ENCODE data around the gene BBS1. TPM values are rescaled to one million over a fixed set of nuclear protein-coding genes. Genes with fewer than 3 reads are reported as not detected.
A peak's percentile ranks its signal among the peaks of the same experiment; 100 is the strongest.

Gene BBS1
- total RNA-seq, 1 donor from 2014 or later: 51.1 TPM

DNA sequence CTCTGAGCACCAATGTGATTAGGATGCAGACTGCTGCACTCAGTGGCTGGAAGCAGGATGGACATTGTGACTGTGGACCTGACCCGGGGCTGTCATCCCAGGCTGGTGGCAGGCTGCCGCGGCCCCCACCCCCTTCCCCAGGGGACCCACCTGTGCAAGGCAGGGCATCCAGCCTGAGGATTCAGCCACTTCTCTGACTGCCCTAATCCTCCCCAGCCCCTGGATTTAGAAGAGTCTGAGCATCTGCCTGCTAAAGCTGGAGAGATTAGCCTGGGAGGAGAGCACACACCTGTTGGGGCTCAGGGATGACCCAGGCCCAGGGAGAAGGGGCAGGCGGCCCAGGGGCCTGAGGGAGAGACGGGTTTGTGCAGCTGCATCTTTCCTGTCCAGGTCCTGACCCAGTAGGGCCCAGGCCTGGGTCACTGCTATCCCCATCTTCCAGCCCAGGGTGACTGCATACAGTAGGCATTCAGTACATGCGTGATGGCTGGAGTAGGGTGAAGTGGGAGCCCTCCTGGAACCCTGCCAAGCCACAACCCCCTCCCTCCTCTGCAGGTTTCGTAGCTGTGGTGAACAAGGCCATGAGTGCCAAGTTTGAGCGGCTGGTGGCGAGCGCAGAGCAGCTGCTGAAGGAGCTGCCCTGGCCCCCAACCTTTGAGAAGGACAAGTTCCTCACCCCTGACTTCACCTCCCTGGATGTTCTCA lies 18.1 kb upstream of the BBS1 start:
- Mint-ChIP-seq H3K4me1 (ENCODE audit: unreplicated experiment) (no peaks in the 10 kb centered on the region), H3K27me3 (ENCODE audit: unreplicated experiment) (no peaks in the 10 kb centered on the region), H3K36me3 (ENCODE audit: unreplicated experiment) (peaks cover 14% of the 10 kb centered on the region), H3K27ac (ENCODE audit: unreplicated experiment) (no peak overlapping the region), H3K4me3 (ENCODE audit: unreplicated experiment) (no peak overlapping the region), H3K9me3 (ENCODE audit: unreplicated experiment) (no peaks in the 10 kb centered on the region)
- no peak for DNase-seq (ENCODE audit: extremely low spot score, unreplicated experiment)
- TF ChIP-seq, protein P1, sequence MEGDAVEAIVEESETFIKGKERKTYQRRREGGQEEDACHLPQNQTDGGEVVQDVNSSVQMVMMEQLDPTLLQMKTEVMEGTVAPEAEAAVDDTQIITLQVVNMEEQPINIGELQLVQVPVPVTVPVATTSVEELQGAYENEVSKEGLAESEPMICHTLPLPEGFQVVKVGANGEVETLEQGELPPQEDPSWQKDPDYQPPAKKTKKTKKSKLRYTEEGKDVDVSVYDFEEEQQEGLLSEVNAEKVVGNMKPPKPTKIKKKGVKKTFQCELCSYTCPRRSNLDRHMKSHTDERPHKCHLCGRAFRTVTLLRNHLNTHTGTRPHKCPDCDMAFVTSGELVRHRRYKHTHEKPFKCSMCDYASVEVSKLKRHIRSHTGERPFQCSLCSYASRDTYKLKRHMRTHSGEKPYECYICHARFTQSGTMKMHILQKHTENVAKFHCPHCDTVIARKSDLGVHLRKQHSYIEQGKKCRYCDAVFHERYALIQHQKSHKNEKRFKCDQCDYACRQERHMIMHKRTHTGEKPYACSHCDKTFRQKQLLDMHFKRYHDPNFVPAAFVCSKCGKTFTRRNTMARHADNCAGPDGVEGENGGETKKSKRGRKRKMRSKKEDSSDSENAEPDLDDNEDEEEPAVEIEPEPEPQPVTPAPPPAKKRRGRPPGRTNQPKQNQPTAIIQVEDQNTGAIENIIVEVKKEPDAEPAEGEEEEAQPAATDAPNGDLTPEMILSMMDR (IDR thresholded peaks at IDR 0.05): no peak

DNA sequence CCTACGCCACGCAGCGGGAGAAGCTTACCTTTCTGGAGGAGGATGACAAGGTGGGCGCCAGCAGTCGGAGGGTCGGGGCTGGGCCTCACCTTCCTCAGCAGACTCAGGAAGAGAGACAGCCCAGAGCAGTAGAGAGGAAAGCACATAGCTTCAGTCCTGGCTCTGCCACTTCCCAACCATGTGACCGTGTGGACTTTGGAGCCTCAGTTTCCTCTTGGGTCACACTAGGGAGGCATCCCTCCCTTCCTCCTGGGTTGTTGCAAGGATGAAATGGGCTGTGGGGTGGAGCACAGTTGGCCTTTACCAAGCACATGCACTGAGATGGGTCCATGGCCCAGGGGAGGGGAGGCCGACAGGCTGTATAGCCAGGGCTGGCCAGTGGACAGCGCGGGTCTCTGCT lies 17.3 kb upstream of the BBS1 start:
- no peaks in the 10 kb centered on the region for H3K27me3 Mint-ChIP-seq (ENCODE audit: unreplicated experiment)
- H3K36me3 Mint-ChIP-seq (ENCODE audit: unreplicated experiment): peaks cover 14% of the 10 kb centered on the region

DNA sequence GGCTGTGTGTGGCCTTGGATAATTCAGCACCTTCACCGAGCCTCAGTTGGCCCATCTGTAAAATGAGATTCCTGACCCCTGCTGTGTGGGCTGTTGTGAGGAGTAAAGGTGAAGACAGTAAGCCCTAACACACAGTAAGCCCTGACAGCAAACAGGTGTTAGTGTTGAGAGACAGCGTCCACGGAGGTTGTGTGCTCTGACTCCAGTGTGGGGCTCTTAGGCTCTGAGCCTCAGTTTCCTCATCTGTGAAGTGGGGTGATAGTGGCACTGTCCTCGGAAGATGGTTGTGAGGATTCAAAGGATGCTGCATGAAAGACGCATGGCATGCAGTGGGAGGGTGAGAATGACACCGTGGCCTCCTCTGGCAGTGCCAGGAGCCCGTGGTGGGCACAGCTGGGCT lies 16.0 kb upstream of the BBS1 start:
- TF ChIP-seq, protein P1 (IDR thresholded peaks at IDR 0.05): no peak
- no peaks in the 10 kb centered on the region for H3K4me1 Mint-ChIP-seq (ENCODE audit: unreplicated experiment)
- DNase-seq (ENCODE audit: extremely low spot score, unreplicated experiment): no peak
- peaks cover 13% of the 10 kb centered on the region for H3K36me3 Mint-ChIP-seq (ENCODE audit: unreplicated experiment)
- no peak overlapping the region for H3K27ac Mint-ChIP-seq (ENCODE audit: unreplicated experiment)
- H3K27me3 Mint-ChIP-seq (ENCODE audit: unreplicated experiment): no peaks in the 10 kb centered on the region
- no peak overlapping the region for H3K4me3 Mint-ChIP-seq (ENCODE audit: unreplicated experiment)
- H3K9me3 Mint-ChIP-seq (ENCODE audit: unreplicated experiment): no peaks in the 10 kb centered on the region

More for the DNA sequence above, 17.3 kb upstream of the BBS1 start:
- no peak for DNase-seq (ENCODE audit: extremely low spot score, unreplicated experiment)
- Mint-ChIP-seq H3K9me3 (ENCODE audit: unreplicated experiment) (no peaks in the 10 kb centered on the region), H3K27ac (ENCODE audit: unreplicated experiment) (no peak overlapping the region), H3K4me3 (ENCODE audit: unreplicated experiment) (no peak overlapping the region), H3K4me1 (ENCODE audit: unreplicated experiment) (no peaks in the 10 kb centered on the region)
- TF ChIP-seq, protein P1 (IDR thresholded peaks at IDR 0.05): no peak

DNA sequence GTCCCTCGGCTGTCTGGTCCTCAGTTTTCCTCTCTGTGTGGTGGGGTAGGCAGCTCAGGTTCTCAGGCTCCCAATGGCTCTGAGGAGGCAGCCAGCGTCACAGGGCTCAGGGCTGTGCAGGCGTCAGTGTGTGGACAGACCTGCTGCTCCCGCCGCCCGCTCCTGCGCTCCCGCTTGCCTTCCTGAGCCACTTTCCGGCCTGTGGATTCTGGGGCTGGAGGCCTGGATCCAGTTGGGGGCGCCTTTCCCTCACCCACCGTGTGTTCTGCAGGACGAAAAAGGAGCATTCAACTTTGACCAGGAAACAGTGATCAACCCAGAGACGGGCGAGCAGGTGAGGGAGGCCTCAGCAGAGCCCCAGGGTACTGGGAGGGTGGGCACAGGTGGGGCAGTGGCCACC lies 15.5 kb upstream of the BBS1 start:
- H3K4me3 Mint-ChIP-seq (ENCODE audit: unreplicated experiment): no peak overlapping the region
- no peaks in the 10 kb centered on the region for H3K9me3 Mint-ChIP-seq (ENCODE audit: unreplicated experiment)
- H3K4me1 Mint-ChIP-seq (ENCODE audit: unreplicated experiment): no peaks in the 10 kb centered on the region
- H3K27me3 Mint-ChIP-seq (ENCODE audit: unreplicated experiment): no peaks in the 10 kb centered on the region
- TF ChIP-seq, protein P1 (IDR thresholded peaks at IDR 0.05): no peak
- peaks cover 13% of the 10 kb centered on the region for H3K36me3 Mint-ChIP-seq (ENCODE audit: unreplicated experiment)
- no peak overlapping the region for H3K27ac Mint-ChIP-seq (ENCODE audit: unreplicated experiment)
- DNase-seq (ENCODE audit: extremely low spot score, unreplicated experiment): no peak

DNA sequence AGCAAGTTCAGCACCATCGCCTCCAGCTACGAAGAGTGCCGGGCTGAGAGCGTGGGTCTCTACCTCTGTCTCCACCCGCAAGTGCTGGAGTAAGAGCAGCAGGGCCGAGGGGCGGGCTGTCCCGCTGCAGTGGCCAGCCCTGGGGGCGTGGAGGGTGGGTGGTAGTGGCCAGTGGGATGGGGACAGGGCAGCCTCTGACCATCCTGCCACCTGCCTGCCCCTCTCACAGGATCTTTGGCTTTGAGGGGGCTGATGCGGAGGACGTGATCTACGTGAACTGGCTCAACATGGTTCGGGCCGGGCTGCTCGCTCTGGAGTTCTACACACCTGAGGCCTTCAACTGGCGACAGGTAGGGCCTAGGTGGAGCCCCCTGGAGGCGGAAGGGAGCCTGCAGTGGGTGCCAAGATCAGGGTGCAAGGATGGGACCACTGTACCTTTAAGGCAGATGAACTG lies 15.0 kb upstream of the BBS1 start:
- Mint-ChIP-seq H3K36me3 (ENCODE audit: unreplicated experiment) (peaks cover 14% of the 10 kb centered on the region), H3K27ac (ENCODE audit: unreplicated experiment) (no peak overlapping the region), H3K4me1 (ENCODE audit: unreplicated experiment) (no peaks in the 10 kb centered on the region), H3K27me3 (ENCODE audit: unreplicated experiment) (no peaks in the 10 kb centered on the region), H3K4me3 (ENCODE audit: unreplicated experiment) (no peak overlapping the region), H3K9me3 (ENCODE audit: unreplicated experiment) (no peaks in the 10 kb centered on the region)
- DNase-seq (ENCODE audit: extremely low spot score, unreplicated experiment): no peak
- TF ChIP-seq, protein P1 (IDR thresholded peaks at IDR 0.05): peak; percentile 27

Measured in osteocyte (in vitro differentiated cells).